Measurements from ENCODE around the gene GPR4.
A peak's percentile ranks its signal among the peaks of the same experiment; 100 is the strongest.

The GPR4 gene

DNA sequence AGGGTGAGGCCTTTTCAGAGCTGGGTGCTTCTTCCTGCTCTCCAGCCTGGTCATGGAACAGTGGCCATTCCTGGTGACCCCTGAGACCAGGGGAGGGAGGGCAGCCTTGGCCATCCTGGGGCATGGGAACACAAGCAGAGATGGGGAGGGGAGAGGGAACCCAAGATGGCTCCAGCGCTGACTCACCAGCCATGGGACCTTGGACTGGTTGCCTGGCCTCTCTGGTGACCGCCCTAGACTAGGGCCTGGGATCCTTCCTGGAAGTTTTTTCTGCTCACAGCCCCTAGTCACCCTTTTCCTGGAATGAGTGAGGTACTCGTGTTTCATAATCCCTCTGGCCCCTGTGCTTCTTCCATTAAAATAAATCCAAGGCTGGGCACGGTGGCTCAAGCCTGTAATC is 14.1 kb downstream of the GPR4 start:
- no peak for DNase-seq

DNA sequence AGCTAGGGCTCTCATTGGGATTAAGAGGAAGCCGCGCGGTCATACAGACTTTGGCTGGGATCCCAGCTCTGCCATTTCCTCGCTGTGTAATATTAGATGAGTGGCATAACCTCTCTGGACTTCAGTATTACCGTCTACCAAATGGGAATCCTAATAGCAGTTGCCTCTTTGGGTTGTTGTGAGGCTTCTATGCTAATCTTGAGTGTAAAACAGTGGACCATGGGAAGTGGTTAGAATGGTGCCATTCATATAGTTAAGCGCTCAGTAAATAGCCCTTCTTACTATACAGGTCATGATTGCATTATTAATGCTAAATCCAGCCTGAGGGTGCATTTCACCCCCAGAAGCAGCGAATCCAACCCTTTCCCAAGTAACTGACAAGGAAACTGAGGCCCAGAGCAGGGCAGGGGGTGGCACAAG is 16.8 kb downstream of the GPR4 start:
- no peak for DNase-seq

DNA sequence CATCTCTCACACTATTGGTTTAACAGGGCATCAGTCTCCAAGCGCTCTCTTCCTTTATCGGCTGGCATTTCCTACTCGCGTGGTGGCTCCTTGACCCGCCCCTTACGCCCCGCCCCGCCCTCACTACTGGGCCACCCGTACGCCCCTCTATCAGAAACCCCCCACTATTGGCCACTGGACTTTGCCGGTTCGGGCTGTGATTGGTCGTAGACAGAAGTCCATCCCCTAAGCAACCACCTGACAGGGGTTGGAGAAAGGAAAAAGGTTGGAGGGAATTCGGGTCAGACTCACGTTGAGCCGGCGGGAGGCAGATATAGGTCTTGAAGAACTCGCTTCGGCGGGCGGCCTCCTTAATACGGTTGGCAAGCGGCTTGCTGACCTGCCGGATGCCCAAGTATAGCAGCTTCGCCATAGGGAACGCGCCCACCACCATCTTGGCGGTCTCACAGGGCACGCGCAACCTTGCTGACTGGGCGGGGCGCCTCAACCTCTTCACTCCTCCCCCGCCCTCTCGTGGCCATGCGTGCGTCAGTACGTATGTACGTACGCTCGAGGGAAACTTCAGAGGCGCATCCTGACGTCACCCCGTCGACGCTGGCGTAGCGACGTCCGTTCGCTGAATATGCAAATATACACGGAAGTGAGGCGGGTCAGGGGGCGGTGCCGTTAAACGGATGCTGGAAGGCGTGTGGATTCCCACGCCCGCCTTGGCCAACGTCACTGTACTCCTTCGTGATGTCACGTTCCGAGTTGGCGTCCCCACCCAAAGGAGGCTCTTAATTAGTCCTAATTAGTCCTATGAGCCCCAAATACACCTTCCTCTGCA is 17.5 kb downstream of the GPR4 start, which contains the start of gene OPA3:
TSS of gene OPA3 (minus strand) at position 471 of the 826 bp plus-strand sequence. CDS start at position 433, 38 bp downstream.
- peak; percentile 98 for DNase-seq

GRCh38 chr19:45581576-45581975 is 20.4 kb downstream of the GPR4 start:
- DNase-seq: no peak

DNA sequence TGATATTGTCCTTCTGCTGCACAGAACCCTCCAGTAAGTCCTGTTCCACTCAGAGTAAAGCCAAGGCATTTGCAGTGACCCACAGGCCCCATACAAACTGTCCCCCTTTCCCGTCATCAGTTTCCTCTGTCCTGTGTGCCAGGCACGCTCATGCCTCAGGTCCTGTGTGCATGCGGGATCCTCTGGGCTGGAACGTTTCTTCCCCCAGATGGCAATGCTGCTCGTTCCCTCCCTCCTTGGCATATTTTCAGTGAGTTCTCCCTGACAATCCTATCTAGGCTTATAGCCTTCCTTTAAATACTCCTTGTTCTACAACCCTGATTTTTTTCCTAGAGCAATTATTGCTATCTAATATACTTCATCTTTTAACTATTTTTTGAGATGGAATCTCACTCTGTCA is 23.2 kb downstream of the GPR4 start:
- no peak for DNase-seq

DNA sequence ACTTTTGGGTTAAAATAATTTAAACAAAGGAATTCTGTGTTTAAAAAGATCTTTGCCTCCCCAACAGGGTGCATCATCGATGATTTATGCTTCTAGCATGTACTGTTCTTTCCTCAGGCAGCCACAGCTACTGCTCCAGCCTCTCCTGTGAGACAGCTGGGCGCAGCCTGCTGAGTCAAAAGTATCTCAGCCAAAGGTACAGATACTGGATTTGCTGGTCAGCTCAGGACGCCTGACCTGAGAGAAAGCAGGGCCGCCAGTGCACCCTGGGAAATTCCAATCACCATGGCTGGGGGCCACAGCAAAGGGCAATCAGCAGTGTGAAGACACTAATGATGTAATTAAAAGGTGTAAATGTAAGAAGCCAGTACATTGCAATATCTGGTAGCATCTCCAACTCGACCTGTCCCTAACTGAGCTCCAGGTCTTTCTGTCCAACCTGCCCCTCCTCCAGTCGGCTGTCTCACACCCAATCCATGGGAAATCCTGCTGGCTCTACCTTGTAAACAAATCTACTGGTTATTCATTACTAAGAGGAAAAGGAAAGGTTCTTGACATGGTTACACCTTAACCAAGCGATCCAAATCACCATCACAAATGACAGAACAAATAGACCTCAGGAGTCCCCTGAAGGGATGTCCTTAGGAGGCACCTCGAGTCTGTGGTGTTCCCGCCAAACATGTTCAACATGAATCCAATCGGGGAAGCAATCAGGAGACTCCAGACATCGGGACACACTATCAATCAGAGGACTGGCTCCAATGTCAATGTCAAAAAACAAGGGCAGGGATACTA is 24.7 kb downstream of the GPR4 start:
- no peak for DNase-seq

GRCh38 chr19:45576682-45577081 is 25.3 kb downstream of the GPR4 start:
- DNase-seq: no peak

DNA sequence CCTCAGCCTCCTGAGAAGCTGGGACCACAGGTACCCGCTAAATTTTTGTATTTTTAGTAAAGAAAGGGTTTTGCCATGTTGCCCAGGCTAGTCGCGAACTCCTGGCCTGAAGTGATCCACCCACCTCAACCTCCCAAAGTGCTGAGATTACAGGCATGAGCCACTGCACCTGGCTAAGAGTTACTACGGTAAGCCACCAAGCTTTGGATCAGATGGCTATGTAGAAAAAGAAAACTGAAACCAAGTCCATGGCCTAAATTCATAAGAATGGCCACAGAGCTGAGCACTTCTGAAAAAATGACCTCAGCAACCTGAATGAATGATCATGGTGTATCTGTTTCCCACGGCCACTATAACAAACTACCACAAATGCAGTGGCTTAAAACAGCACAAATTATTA is 26.8 kb downstream of the GPR4 start:
- DNase-seq: no peak

GRCh38 chr19:45574526-45574925 is 27.5 kb downstream of the GPR4 start:
- no peak for DNase-seq

GRCh38 chr19:45571457-45572220 is 30.4 kb downstream of the GPR4 start:
- DNase-seq: no peak

DNA sequence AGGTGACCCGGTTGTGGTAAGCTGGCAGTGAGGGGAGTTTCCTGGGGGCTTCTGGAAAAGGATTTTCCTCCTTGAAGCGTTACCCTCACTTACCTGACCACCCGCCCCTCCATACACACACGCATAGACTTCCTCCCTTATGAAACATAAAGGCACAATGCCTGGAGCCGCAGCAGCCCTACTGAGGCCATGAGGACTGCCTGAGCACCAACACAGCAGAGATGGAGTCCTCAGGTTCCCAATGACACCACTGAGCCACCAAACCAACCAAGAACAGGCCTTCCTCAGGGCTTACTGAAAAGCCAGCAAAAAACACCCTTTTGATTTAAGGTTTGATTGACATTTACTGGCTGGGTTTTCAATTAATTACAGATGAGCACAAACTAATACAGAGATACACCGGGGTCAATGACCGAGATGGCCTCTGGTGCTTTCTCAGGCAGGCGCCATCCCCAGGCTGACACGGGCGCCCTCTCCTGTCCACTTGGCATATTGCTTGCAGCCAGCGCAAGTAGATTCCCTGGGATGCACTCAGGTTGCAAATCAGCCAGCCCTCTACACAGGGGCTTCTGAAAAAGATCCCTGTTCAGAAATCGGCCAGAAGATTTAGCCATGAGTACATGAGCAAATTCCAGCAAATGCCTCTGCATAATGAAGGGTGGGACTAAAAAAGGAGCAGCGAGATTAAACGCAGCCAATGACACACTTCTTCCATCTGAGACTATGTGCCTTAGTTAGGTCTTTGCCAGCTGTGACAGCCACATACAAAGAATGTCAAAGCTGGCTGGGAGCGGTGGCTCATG is 32.2 kb downstream of the GPR4 start:
- no peak for DNase-seq

DNA sequence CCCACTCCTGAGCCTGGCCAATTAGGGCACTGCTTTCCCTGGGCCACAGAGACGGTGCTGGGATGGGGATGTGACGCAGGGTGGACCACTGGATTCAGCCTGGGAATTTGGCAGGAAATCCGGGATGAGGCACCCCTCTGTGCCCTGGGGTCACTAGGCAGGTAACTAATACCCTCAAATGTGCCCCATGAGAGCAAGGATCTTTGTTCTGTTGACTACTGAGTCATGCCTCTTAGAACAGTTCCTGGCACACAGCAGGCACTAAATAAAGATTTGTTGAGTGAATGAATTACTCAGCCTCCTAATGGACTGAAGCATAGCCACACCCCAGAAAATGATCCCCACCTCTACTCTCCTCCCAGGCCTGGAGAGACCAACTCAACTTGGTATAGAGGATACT is 33.3 kb downstream of the GPR4 start:
- no peak for DNase-seq

DNA sequence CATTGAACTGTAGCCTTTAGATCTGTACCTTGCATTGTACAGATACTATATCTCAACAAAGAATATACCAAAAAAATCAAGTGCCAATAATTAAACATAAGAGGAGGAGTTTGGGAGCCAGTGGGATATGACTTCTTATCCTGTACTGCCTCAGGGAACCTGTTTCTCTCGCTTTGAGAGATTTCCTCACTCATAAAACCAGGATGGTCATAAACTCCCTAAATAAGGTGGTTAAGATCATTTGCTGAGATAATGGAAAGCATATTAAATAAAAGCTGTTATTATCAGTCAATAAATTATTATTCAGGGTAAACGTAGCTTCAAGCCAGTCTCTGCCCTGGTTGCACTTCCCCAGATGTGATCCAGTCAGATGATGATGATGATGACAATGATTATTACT is 34.4 kb downstream of the GPR4 start:
- DNase-seq: no peak

- DNase-seq: no peak
Measured at GRCh38 chr19:45564131-45564780, 37.8 kb downstream of the GPR4 start.

DNA sequence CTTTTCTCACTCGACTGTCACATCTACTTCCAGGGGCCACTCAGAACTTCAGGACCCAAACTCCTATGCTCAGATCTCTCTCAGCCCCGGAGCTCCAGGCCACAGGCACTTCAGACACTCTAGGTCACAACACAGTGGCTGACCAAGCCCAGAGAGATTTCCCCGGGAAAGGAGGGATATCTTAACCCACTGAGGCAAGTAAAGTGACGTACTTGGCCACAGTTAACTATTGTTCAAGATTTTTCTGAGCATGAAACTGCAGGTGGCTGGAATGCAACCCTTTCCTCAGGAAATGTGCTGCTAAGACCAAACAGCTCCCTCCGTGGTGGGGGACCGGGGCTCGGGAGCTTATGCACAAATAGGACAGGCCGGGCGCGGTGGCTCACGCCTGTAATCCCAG is 41.3 kb downstream of the GPR4 start:
- no peak for DNase-seq

DNA sequence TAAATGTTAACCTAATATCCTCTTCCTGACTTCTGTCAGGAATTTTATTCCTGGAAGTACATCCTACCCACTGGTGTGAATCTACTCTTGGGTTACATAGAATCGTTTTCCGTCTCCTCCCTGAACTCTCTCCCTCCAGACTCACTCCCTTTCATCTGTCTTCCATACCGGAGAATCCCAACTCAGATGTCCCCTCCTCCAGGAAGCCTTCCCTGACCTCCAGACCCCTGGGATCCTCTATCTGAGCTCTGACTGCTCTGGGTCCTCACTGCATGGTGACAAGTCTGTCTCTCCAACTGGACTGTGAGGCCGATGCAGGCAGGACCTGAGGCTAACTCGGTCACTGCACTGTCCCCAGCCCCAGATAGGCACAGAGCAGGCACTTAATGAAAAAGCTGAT is 42.0 kb downstream of the GPR4 start:
- DNase-seq: no peak

DNA sequence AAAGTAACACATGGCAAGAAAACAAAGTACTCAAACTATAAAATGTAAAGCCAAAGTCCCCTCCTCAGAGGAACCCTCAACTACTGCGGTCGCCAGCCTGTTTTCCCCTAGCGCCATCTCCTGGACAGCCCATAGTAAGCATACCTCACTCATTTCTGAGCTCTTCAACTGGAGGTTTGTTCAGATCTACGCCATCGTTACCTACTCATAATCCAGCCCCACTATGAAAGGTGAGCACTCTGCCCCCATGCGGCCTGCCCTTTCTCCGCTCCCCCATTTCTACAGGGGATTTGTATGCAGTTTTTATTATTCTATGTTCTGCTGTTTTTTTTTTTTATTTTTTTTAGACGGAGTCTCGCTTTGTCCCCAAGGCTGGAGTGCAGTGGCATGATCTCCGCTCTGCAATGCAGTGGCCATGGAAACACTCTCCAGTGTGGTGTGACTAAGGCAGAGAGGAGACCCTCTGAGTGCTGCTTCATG is 43.6 kb downstream of the GPR4 start:
- peak; percentile 2 for DNase-seq

DNA sequence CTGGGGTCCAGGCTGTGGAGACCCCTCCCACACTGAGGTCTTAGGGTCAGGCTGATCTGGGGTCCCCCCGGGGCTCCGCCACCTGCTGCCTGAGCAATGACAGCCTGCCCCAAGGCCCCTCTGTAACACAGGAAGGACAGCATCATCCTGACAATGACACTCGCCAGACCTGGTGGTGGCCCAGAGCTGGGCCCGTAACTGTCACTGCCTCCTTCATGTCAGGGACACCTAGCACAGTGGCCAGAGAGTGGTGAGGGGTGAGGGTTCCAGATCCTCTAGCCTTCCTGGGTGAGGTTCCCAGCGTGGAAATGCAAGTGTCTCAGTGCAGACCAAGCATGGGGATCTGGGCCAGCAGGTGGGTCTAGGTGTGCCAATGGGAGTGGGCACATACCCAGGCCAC is 45.2 kb downstream of the GPR4 start:
- no peak for DNase-seq

DNA sequence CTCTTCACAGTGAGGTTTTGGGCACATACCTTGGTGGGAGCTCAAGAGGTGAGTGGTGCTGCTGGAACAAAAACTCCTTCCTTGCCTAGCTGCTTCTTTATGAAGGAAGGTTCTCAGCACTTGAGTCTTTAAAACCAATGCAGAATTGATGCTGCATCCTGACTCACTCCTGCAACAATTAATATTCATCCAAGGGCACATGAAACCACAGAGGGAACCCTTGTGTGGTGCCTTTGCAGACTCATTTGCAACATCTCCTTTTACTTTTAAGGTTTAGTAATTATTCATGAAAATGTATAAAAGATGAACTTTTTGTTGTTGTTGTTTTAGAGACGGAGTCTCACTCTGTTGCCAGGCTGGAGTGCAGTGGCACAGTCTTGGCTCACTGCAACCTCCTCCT is 47.5 kb downstream of the GPR4 start:
- no peak for DNase-seq

- DNase-seq: no peak
Measured at GRCh38 chr19:45553464-45553863, 48.5 kb downstream of the GPR4 start.

DNA sequence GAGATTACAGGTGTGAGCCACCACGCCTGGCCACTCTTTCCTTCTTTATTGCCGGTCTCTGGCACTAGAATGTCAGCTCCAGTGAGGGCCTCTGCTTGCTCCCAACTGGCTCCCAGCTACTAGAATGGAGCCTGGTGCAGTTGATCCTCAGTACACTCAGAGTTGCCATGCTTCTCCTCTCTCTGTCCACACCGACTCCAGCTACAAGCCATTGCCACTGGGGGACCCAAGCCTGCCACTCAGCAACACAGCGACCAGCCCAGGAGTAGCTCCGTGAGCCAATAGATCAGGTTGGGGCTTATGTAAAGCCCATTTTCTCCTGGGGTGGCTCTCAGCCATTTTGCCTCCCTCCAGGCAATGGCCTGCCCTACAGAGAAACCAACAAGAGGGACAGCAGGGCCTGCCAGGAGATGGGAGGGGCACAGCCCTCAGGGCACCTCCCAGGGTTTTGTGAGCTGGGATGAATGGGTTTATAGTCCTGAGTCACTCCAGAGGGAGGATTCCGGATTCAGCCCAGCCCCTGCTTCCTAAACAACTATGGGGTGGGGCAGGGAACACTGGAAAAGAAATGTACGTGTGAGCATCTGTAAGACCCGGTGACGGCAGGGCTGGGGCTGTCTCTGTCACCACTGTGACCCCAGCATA is 53.9 kb downstream of the GPR4 start:
- no peak for DNase-seq

All from NCI-H1092 (cell line).